ENCODE data around the gene RIN2. TPM values are rescaled to one million over a fixed set of nuclear protein-coding genes. Genes with fewer than 3 reads are reported as not detected.

Gene RIN2
- total RNA-seq, 1 donor from 2014 or later = 34.1 TPM

DNA sequence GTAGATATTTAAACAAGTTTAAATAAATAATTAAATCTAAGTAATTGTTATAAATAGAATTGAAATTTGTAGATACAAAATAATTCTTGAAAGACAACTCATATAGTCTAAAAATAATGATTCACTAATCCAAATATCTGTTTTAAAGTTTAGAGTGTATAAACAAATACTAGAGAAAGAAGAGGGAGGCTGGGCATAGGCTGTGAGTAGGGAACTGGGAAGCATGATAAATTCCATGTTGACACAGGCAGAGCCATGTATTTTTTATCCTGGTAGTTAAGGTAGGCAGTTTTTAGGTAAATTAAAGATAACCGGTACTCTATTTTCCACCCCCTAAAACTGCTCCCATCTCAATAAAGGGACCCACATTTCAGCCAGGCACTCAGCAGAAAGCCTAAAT, 11.7 kb upstream of the RIN2 start:
- TF ChIP-seq, protein P1, sequence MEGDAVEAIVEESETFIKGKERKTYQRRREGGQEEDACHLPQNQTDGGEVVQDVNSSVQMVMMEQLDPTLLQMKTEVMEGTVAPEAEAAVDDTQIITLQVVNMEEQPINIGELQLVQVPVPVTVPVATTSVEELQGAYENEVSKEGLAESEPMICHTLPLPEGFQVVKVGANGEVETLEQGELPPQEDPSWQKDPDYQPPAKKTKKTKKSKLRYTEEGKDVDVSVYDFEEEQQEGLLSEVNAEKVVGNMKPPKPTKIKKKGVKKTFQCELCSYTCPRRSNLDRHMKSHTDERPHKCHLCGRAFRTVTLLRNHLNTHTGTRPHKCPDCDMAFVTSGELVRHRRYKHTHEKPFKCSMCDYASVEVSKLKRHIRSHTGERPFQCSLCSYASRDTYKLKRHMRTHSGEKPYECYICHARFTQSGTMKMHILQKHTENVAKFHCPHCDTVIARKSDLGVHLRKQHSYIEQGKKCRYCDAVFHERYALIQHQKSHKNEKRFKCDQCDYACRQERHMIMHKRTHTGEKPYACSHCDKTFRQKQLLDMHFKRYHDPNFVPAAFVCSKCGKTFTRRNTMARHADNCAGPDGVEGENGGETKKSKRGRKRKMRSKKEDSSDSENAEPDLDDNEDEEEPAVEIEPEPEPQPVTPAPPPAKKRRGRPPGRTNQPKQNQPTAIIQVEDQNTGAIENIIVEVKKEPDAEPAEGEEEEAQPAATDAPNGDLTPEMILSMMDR (IDR thresholded peaks at IDR 0.05; ENCODE audit: insufficient read depth, low read length, poor library complexity, severe bottlenecking) = no peak
- Histone ChIP-seq H3K36me3 (ENCODE audit: control insufficient read depth, insufficient read depth, low read length) (no peaks in the 10 kb centered on the region), H3K27me3 (ENCODE audit: control insufficient read depth, insufficient read depth, low read length) (no peaks in the 10 kb centered on the region), H3K4me3 (ENCODE audit: low read depth, low read length) (no peak overlapping the region)
- DNase-seq (ENCODE audit: low read depth) = no peak

DNA sequence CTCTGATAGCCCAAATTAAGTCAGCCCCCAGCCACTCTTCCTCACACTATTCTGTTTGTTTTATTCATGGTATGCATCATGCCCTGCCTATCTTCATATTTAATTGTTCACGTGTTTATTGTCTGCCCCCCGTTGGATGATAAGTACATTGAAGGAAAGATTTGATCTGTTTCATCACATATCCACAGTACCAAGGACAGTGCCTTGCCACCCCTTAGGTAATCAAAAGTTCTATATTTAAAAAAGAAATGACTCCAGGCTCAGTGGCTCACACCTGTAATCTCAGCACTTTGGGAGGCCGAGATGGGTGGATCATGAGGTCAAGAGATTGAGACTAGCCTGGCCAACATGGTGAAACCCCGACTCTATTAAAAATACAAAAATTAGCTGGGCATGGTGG, 10.2 kb upstream of the RIN2 start:
- no peak for DNase-seq (ENCODE audit: low read depth)
- Histone ChIP-seq H3K4me3 (ENCODE audit: low read depth, low read length) (no peak overlapping the region), H3K36me3 (ENCODE audit: control insufficient read depth, insufficient read depth, low read length) (no peaks in the 10 kb centered on the region), H3K27me3 (ENCODE audit: control insufficient read depth, insufficient read depth, low read length) (no peaks in the 10 kb centered on the region)
- TF ChIP-seq, protein P1 (IDR thresholded peaks at IDR 0.05; ENCODE audit: insufficient read depth, low read length, poor library complexity, severe bottlenecking) = no peak

DNA sequence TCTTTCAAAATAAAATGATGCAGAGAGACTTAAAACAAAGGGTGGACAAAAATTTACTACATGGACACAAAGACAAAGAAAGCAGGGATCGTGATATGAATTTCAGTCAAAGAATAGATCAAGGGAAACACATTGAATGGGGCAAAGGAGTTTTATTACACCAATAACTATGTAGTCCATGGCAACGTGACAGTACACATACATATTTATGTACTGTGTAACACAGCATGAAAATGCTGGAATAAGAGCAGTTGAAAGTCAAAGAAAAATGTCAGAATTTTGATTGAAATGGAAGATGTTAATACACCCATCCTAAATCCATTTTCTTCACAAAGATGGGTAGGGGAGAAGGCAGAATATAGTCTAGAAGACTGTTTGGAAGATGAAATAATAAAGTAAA, 9.4 kb upstream of the RIN2 start:
- H3K27me3 ChIP-seq (ENCODE audit: control insufficient read depth, insufficient read depth, low read length) = no peaks in the 10 kb centered on the region
- H3K4me3 ChIP-seq (ENCODE audit: low read depth, low read length) = no peak overlapping the region
- TF ChIP-seq, protein P1 (IDR thresholded peaks at IDR 0.05; ENCODE audit: insufficient read depth, low read length, poor library complexity, severe bottlenecking) = no peak

DNA sequence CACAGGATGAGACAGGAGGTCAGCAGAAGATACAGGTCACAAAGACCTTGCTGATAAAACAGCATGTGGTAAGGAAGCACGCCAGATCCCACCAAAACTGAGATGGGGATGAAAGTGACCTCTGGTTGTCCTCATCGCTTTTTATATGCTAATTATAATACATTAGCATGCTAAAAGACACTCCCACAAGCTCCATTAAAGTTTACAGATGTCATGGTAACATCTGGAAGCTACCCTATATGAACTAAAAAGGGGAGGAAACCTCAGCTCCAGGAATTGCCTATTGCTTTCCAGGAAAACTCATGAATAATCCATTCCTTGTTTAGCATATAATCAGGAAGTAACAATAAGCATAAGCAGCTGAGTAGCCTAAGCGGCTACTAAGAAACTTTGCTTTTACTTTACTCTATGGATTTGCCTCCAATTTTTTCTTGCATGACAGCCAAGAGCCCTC, 8.4 kb upstream of the RIN2 start:
- Histone ChIP-seq H3K27me3 (ENCODE audit: control insufficient read depth, insufficient read depth, low read length) (no peaks in the 10 kb centered on the region), H3K36me3 (ENCODE audit: control insufficient read depth, insufficient read depth, low read length) (no peaks in the 10 kb centered on the region), H3K4me3 (ENCODE audit: low read depth, low read length) (no peak overlapping the region)
- DNase-seq (ENCODE audit: low read depth) = no peak
- TF ChIP-seq, protein P1 (IDR thresholded peaks at IDR 0.05; ENCODE audit: insufficient read depth, low read length, poor library complexity, severe bottlenecking) = no peak

More for the DNA sequence above, 9.4 kb upstream of the RIN2 start:
- DNase-seq (ENCODE audit: low read depth) = no peak
- no peaks in the 10 kb centered on the region for H3K36me3 ChIP-seq (ENCODE audit: control insufficient read depth, insufficient read depth, low read length)

DNA sequence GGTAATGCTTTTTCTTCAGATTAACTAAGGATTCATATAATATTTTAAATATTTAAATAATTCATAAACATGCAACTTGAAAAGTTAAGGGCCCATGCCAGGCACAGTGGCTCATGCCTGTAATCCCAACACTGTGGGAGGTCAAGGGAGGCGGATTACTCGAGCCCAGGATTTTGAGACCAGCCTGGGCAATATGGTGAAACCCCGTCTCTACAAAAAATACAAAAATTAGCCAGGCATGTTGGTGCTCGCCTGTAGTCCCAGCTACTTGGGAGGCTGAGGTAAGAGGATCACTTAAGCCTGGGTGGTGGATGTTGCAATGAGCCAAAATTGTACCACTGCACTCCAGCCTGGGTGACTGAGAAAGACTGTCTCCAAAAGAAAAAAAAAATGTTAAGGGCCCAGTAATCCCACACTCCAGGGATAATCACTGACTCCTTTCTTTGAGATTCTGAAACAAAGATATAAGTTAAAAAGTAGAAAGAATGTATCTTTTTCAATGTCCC, 7.9 kb upstream of the RIN2 start:
- DNase-seq (ENCODE audit: low read depth) = no peak
- H3K4me3 ChIP-seq (ENCODE audit: low read depth, low read length) = no peak overlapping the region
- no peaks in the 10 kb centered on the region for H3K36me3 ChIP-seq (ENCODE audit: control insufficient read depth, insufficient read depth, low read length)
- no peaks in the 10 kb centered on the region for H3K27me3 ChIP-seq (ENCODE audit: control insufficient read depth, insufficient read depth, low read length)
- TF ChIP-seq, protein P1 (IDR thresholded peaks at IDR 0.05; ENCODE audit: insufficient read depth, low read length, poor library complexity, severe bottlenecking) = no peak
